GM13977 (cell line): ENCODE measurements around the gene CPSF7.

ENCODE experiments used
- DNase-seq: peaks from one replicate; pipeline ENCODE4 v3.0.0; 2012; ENCODE audit warnings: low spot score
- CTCF ChIP-seq: IDR thresholded peaks from 2 replicates; pipeline ENCODE4 v1.5.1; 2012; ENCODE audit warnings: mild to moderate bottlenecking, control low read depth; ENCODE audit not compliant: insufficient read depth; ENCODE audit errors: extremely low read depth, missing control alignments
- in situ Hi-C: fragments of 300-500 bp; cut with MboI; formaldehyde crosslinking; loops from one replicate; pipeline ENCODE4 v1.12.0; 2022; ENCODE audit warnings: low sequenced_read_pairs, low pct_unique_long_range_greater_than_20kb, mixed read lengths, inconsistent platforms; ENCODE audit not compliant: unreplicated experiment

The CPSF7 gene

DNA sequence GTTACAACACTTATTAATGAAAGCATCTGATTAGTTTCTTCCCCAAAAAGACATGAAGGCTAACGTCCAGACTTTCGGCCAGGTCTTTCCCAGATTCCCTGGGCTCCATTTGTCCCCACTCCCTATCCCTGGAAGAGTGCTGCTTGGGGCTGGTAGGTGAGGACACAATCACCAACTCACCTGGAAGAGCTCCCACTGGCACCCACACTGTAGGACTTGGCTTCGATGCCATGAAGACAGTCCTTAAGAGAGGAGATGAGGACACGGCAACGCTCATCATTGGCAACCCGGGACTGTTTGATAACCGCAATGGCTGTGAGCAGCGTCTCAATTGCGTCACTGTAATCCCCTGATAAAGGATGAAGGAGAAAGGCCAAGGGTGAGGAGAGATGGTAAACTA is 18.2 kb downstream of the CPSF7 start:
- no peak for DNase-seq
- in situ Hi-C loops = no loop called here
- no peak for TF ChIP-seq CTCF

DNA sequence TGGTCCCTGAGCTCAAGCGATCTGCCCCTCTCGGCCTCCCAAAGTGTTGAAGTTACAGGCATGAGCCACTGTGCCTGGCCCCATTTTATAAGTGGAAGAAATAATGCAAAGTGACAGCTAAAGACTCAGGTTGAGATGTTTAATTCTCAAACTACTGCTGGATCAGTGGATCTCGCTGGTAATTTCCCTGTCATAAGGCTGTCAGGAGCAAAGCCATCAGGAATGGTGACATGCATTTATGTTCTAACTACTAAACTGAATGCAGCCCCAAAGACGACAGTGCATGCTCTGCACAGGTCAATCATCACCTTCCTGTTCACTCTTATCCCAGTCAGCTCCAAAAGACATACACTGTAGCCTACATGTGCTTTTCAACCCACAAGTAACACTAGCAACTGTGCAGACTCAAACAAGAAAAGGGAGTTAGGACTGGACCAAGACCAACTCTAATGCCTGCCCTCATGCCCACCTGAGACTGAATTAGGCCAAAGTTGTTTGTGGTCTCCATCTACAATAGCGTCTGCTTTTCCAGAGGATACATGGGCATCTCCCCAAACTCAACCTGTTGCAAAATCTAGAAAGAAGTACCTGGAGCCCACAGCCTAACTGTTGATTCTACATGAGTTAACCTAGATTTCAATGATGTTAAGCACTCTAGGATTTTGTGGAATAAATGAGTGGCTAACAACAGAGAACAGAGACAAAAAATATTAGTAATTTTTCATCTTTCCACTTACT is 22.6 kb downstream of the CPSF7 start:
- TF ChIP-seq CTCF = no peak
- DNase-seq = no peak
- in situ Hi-C loops = no loop called here

- TF ChIP-seq CTCF = no peak
- DNase-seq = no peak
- in situ Hi-C loops = no loop called here
Measured at GRCh38 chr11:61406067-61406466, 23.7 kb downstream of the CPSF7 start.

- TF ChIP-seq CTCF = no peak
- DNase-seq = no peak
- in situ Hi-C loops = no loop called here
Measured at GRCh38 chr11:61404641-61405040, 25.1 kb downstream of the CPSF7 start.

GRCh38 chr11:61404103-61404502 is 25.7 kb downstream of the CPSF7 start:
- no peak for DNase-seq
- in situ Hi-C loops = no loop called here
- TF ChIP-seq CTCF = no peak

DNA sequence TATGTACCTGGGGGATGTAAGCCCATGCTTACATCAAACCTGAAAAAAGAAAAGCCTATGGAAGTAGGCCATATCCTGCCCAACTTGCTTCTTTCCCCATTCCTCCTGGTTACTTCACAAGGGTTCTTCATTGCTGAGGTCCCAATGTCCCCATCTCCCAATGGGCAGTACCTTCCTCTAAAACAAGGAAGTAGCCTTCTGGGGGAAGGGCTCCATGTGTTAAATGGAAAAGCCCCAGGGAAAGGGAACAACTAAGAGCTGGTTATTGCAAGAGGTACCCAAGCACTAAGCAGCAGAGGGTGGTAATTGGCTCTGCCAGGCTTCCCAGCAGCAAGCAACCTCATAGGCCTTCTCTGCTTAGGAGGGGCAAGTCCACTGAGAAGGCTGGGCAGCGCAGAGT is 26.1 kb downstream of the CPSF7 start:
- in situ Hi-C loops = no loop called here
- no peak for DNase-seq
- no peak for TF ChIP-seq CTCF

DNA sequence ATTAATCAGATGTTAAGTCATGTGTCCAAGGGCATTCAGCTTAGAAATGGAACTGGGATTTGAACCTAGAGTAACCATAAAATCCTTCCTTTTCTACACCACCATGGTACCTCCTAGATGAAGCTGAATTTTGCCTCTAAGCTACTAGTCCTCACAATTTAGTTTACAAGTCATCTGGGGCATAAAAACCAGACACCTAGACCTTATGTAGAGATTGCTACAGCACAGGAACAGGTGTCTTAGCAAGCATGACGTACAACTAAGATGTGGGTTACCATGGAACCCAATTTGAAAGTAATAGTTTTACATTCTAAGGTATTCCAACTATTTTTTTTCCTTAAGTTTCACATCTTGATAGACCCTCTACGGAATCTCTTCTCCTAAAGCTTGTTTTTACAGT is 28.2 kb downstream of the CPSF7 start:
- TF ChIP-seq CTCF = no peak
- in situ Hi-C loops = no loop called here
- no peak for DNase-seq
